HG03520 (cell line): ENCODE measurements around the gene AHNAK.
"Not testable (repeated sequence)": the region's sequence is repeated elsewhere in the genome, so short reads cannot be mapped to it uniquely, and the experiment has no call there.

ENCODE experiments used
- ATAC-seq: cut with Tn5 transposase; IDR thresholded peaks from one replicate; pipeline ENCODE4 v1.9.1; 2021; ENCODE audit warnings: mild to moderate bottlenecking, moderate library complexity; ENCODE audit not compliant: unreplicated experiment

The AHNAK gene

GRCh38 chr11:62462508-62462892, 84.1 kb downstream of the AHNAK start:
- no peak for ATAC-seq

- ATAC-seq = no peak
Observed at GRCh38 chr11:62461740-62462507, 84.7 kb downstream of the AHNAK start.

GRCh38 chr11:62459080-62459479, 87.5 kb downstream of the AHNAK start:
- ATAC-seq = no peak

- no peak for ATAC-seq
Observed at GRCh38 chr11:62458212-62459002, 88.2 kb downstream of the AHNAK start.

- no peak for ATAC-seq
Observed at GRCh38 chr11:62457478-62457877, 89.1 kb downstream of the AHNAK start.

- no peak for ATAC-seq
Observed at GRCh38 chr11:62456630-62457029, 90.0 kb downstream of the AHNAK start.

GRCh38 chr11:62452839-62453468, 93.7 kb downstream of the AHNAK start:
- ATAC-seq = no peak

- ATAC-seq = no peak
Observed at GRCh38 chr11:62452261-62452660, 94.3 kb downstream of the AHNAK start.

GRCh38 chr11:62451241-62451621, 95.4 kb downstream of the AHNAK start:
- no peak for ATAC-seq

GRCh38 chr11:62450543-62451240, 95.9 kb downstream of the AHNAK start:
- ATAC-seq = no peak

GRCh38 chr11:62449912-62450311, 96.7 kb downstream of the AHNAK start:
- not testable (repeated sequence) for ATAC-seq

GRCh38 chr11:62449451-62449851, 97.2 kb downstream of the AHNAK start:
- ATAC-seq = no peak

- no peak for ATAC-seq
Observed at GRCh38 chr11:62446091-62446490, 100.5 kb downstream of the AHNAK start.

GRCh38 chr11:62445314-62445740, 101.3 kb downstream of the AHNAK start:
- no peak for ATAC-seq

GRCh38 chr11:62444835-62445234, 101.8 kb downstream of the AHNAK start:
- ATAC-seq = no peak

GRCh38 chr11:62444236-62444833, 102.3 kb downstream of the AHNAK start:
- ATAC-seq = no peak

GRCh38 chr11:62443390-62444235, 103.0 kb downstream of the AHNAK start:
- no peak for ATAC-seq

GRCh38 chr11:62439785-62440602, 106.6 kb downstream of the AHNAK start:
- ATAC-seq = no peak

- no peak for ATAC-seq
Observed at GRCh38 chr11:62438641-62439040, 108.0 kb downstream of the AHNAK start.
